Measurements from ENCODE around the gene CCDC57.

Gene CCDC57

DNA sequence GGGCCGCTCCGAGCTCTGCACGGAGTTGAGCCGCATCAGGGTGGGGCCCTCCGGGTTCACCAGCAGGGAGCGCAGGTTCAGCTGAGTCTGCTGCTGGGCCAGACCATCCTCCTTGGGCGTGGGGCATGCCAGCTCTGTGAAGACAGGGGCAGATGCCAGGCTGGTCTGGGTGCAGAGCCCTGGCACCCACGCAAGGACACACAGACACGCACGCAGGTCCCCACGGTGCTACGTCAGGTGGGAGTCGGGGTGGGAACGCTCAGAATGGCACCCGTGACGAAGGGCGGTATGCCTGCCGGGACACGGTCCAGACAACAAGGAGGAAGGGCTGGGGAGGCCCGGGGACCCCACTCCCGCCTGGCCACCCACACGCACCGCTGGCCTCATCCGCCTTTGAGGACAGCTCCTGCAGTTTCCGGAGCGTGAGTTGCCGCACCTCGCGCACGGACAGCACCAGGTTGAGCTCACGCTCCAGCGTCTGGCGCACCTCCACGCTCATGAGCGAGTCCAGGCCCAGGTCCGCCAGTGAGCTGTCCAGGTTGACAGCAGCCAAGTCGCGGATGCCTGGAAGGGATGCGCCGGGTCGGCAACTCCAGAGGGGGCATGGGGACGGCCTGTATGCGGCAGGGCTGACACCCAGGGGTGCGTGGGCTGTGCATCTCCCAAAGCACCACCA lies 131.7 kb downstream of the CCDC57 start:
- no peak for DNase-seq (ENCODE audit: low read depth)

GRCh38 chr17:82080048-82080788 lies 132.4 kb downstream of the CCDC57 start:
- DNase-seq (ENCODE audit: low read depth) = no peak

GRCh38 chr17:82079001-82079677 lies 133.5 kb downstream of the CCDC57 start:
- DNase-seq (ENCODE audit: low read depth) = no peak

DNA sequence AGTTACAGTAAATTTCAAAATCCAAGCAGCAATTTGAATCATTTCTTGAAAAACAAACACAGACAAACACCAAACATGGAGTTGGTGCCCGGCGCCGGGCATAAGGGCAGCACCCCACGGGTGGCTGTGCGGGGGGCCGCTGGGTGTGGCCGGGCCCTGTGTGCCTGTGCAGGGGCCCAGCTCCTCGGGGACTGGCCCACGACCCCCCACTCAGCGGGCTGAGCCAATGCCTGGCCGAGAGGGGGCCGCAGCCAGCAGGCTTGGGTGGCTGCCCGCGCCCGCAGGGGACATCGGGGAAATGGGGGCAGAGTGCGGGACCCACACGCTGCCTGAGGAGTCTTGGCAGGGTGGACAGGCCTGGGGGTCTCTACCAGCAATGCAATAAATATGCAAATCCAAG lies 134.2 kb downstream of the CCDC57 start:
- no peak for DNase-seq (ENCODE audit: low read depth)

- DNase-seq (ENCODE audit: low read depth) = no peak
Measured at GRCh38 chr17:82077617-82078358, 134.9 kb downstream of the CCDC57 start.

DNA sequence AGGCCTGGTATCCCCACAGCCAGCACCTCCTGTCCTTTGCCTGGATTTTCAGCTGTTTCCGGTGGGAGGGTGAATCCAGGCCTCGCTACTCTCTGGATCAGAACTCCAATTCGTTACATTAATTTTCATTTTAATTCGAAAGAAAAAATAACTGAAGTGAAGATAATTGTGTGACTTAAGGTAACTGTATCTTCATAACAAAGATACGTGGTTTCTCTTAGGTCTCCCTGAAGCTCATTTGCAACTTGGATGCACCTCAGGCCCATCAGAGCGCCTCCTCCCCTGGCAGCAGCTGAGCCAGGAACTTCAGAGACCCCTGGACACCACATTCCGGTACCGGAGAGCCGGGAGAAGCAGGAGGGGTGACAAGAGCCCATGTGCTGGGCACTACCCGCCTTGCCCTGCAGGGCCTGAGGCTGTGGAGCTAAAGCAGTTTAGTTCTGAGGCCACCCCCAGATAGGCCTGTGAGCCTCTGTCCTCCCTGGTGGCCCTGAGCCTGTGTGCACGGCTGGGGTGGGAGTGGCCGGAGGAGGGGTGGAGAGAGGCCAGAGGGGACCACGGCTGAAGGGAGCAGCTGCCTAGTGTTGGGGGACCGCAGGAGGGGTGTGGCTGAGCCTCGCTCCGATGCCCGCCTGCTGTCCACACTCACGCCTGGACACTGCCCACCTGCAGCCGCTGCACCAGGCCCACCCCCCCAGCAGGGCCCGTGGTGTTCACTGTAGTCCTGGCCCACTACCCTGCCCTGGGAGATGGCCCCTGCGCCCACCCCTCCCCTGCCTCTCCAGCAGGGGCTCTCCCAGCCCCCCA lies 135.7 kb downstream of the CCDC57 start:
- no peak for DNase-seq (ENCODE audit: low read depth)

DNA sequence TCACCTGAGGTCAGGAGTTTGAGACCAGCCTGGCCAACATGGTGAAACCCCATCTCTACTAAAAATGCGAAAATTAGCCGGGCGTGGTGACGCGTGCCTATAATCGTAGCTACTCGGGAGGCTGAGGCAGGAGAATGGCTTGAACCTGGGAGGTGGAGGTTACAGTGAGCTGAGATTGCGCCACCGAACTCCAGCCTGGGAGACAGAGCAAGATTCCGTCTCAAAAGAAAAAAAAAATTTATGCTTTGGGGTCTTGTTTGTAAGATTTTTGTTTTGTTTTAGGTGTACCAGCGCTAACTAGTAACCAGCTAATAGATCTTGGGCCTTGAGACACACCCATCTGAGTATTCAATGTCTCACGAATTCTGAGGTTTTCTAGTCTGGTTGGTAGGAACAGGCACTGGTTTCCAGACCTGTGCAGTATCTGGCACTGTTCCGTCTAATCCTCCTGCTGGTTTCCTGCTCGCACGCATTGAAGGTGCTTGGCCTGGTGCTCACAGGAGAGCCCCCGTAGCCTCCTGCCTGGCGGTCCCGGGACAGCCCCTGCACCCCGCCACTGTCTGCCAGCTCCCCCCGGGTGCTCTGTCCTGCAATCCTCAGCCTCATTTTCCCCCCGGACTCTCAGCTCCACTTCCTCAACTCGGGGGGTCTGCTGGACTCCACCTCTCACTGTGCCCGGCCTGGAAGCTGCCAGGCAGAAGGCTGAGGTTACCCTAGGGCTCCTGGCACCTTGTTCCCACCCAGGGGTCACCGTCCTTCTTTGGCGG lies 136.4 kb downstream of the CCDC57 start:
- no peak for DNase-seq (ENCODE audit: low read depth)

GRCh38 chr17:82073446-82073845 lies 139.2 kb downstream of the CCDC57 start:
- DNase-seq (ENCODE audit: low read depth) = no peak

GRCh38 chr17:82072827-82073226 lies 139.8 kb downstream of the CCDC57 start:
- DNase-seq (ENCODE audit: low read depth) = no peak

- DNase-seq (ENCODE audit: low read depth) = no peak
Measured at GRCh38 chr17:82070611-82071010, 142.0 kb downstream of the CCDC57 start.

GRCh38 chr17:82065638-82066303 lies 146.9 kb downstream of the CCDC57 start, which contains the start of gene DUS1L:
Gene DUS1L (minus strand): TSS chr17:82065804. CDS start chr17:82065059, 745 bp downstream.
- peak; percentile 46 for DNase-seq (ENCODE audit: low read depth)

DNA sequence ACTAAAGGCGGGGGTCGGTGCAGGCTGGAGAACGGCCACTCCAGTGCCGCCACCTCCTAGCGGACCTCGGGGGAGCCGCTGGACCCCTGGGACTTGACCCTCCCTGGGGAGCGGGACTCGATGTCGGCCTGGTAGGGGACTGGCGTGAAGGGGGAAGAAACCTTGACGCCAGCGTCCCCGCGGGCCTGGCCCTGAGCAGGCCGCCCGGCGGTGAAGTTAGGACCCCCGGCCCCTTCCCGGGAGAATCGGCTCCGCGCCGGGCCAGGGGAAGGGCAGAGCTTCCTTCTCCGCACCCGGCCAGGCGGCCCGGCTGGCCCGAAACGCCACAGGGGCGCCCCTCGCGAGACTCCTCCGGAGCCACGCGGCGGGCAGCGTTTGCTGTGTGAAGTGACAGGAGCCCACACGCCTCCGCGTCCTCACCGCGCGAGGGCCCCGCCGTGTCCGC lies 147.4 kb downstream of the CCDC57 start:
- peak; percentile 50 for DNase-seq (ENCODE audit: low read depth)

DNA sequence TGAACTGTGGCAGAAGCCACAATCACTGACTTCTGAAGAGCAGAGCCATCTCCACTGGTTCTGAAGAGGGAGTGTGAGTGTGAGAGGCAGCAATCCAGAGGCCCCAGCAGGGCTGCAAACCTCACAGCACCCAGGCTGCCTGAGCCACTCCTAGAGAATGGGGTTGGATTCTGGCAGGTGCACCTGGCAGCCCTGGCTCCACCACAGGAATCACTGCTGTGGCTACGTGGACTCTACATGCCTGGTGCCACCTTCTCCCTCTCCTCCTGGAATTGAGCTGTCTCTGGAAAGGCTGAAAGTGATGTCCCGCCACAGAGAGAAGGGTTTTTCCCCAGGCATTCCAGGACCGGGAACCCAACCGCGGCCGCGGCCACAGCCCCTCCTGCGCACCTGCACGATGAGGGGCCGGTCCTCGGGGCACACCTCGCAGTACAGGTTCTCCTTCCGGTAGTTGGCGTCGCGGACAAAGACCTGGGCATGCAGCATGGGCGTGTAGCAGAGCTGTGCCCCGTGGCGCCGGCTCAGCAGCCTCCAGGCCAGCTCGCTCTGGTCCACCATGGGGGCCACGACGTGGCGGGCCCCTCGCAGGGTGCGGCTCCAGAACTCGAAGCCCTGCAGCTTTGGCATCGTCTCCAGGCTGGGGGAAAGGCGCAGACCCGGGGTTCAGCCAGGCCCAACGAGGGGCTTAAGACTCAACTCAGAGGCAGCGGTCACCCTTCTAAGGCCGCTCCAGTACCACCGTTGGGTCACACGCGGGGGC lies 148.0 kb downstream of the CCDC57 start:
- no peak for DNase-seq (ENCODE audit: low read depth)

DNA sequence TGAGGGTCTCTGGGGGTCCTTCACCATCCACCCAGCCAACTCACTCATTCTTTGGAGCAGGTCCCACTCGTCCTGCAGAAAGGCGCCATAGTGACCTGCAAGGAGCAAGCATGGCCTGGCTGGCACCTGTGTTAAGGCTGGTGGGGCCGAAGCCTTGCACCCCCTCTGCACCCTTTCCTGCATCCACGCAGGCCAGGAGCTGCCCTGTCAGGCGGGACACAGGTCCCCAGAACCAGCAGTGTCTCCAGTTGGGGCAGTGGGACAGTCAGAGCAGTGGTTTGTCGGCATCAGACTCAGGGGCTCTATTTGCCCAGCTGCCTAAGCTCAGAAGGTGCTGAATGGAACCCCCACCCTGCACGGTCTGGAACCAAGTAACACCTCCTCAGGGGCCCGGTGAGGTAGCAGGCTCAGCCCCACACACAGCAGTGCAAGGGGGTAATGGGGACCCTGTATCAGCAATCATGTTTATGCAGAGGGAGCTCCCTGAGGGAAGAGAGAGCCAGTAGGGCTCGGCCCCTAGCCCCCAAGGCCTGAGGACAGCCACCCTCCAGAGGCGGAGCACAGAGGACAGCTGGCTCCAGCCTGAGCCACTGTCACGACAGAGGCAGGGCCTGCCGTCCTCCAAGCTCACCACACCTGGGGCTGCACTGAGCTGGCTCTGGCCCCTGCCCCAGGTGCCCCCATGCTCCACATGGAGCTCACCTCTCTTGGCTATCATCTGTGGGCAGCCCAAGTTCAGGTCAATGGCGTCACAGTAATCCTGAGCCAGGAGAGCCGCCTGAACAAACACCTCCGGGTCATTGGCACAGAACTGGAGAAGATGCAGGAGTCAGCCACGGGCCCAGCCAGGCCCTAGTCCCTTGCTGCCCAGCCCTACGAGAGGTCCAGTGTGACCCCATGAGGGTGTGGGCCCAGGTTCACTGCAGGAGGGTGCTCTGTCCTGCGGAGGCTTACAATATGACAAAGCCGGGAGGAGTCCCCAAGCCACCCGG lies 148.9 kb downstream of the CCDC57 start:
- DNase-seq (ENCODE audit: low read depth) = no peak

DNA sequence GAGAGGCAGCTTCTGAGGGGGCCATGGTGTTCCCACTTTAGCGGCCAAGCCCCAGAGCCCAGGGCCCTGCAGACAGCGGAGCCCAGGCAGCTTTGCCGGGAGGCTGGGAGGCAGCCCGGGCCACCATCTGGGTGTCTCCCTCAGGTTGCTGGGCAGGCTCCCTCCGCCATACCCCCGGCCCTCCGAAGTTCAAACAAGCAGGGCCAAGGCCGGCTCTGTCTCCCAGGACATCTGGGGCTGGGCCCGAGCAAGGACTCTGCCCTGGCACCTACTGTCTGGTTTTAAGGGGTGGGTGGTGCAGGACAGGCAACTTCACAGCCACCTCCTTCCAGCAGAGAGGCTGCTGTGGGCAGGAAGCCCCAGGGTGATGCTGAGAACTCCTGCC lies 149.7 kb downstream of the CCDC57 start:
- DNase-seq (ENCODE audit: low read depth) = no peak

DNA sequence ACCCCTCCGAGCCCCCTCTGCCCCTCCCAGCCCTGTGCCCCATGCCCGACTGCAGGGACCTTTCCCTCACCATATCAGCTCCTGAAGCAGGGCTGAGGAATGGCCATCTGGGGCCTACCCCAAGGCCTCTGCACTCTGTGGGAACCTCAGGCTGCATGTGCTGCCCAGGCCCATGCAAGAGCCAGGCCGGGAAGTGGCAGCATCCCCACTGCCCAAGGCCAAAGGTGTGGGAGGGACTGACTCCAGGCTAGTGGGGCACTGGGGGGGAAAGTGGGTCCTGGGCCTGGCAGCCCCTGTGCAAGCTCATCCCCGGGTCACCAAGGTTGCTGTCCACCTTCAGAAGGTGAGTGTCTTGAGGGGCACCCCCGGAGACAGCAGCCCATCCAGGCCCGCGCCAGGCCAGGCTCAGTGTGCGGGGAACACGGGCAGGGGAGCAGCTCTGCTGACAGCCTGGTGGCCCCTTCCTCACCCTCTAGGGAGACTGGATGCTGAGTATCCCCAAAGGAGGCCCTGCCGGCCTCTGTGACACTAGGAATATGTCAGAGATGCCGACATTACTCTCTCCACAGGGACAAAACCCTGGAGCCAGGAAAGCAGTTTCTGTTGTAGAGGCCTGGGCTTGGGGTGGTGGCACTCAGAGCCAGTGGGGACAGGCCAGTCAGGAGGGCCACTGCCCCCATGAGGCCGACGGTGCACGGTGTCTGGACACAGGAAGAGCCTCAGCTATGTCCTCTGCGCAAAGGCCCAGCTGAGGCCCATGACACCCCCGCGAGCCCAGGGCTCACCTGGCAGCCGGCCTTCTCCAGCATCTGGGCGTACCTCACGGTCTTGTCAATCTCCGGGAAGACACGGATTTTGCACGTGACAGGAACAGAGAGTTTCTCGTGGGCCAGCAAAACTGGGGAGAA lies 150.3 kb downstream of the CCDC57 start:
- no peak for DNase-seq (ENCODE audit: low read depth)

Data from iris pigment epithelial cell (primary cell).